ENCODE results near the gene STOML1. TPM values are rescaled to one million over a fixed set of nuclear protein-coding genes. Genes with fewer than 3 reads are reported as not detected.
"Not testable (repeated sequence)": the region's sequence is repeated elsewhere in the genome, so short reads cannot be mapped to it uniquely, and the experiment has no call there.

The STOML1 gene
- total RNA-seq, 1 donor from 2014 or later: 8.6 TPM

GRCh38 chr15:73981761-73982221 is 10.3 kb downstream of the STOML1 start:
- peaks cover 28% of the 10 kb centered on the region for H3K4me1 Mint-ChIP-seq (ENCODE audit: low read depth)
- intact Hi-C loops (cut with micrococcal nuclease): no loop called here
- DNase-seq (ENCODE audit: low spot score): no peak
- no peaks in the 10 kb centered on the region for H3K9me3 Mint-ChIP-seq
- peak overlapping the region; percentile 71 for H3K27ac Mint-ChIP-seq
- no peaks in the 10 kb centered on the region for H3K36me3 Mint-ChIP-seq (ENCODE audit: low read depth)
- peak overlapping the region; percentile 24 for H3K4me3 Mint-ChIP-seq (ENCODE audit: low read depth)
- peaks cover 3% of the 10 kb centered on the region for H3K27me3 Mint-ChIP-seq (ENCODE audit: low read depth)

GRCh38 chr15:73979636-73980035 is 12.5 kb downstream of the STOML1 start:
- H3K36me3 Mint-ChIP-seq (ENCODE audit: low read depth): no peaks in the 10 kb centered on the region
- DNase-seq (ENCODE audit: low spot score): no peak
- peaks cover 37% of the 10 kb centered on the region for H3K4me1 Mint-ChIP-seq (ENCODE audit: low read depth)
- H3K9me3 Mint-ChIP-seq: no peaks in the 10 kb centered on the region
- H3K27ac Mint-ChIP-seq: no peak overlapping the region
- H3K27me3 Mint-ChIP-seq (ENCODE audit: low read depth): peaks cover 6% of the 10 kb centered on the region
- no peak overlapping the region for H3K4me3 Mint-ChIP-seq (ENCODE audit: low read depth)
- intact Hi-C loops (cut with micrococcal nuclease): loop anchor here (5.0 kb wide), 1 partner anchor 68 kb away; no protein-coding TSS in a partner anchor

- peaks cover 41% of the 10 kb centered on the region for H3K4me1 Mint-ChIP-seq (ENCODE audit: low read depth)
- peaks cover 6% of the 10 kb centered on the region for H3K27me3 Mint-ChIP-seq (ENCODE audit: low read depth)
- intact Hi-C loops (cut with micrococcal nuclease): loop anchor here (5.0 kb wide), 1 partner anchor 68 kb away; no protein-coding TSS in a partner anchor
- no peaks in the 10 kb centered on the region for H3K9me3 Mint-ChIP-seq
- no peak overlapping the region for H3K4me3 Mint-ChIP-seq (ENCODE audit: low read depth)
- no peak for DNase-seq (ENCODE audit: low spot score)
- no peak overlapping the region for H3K27ac Mint-ChIP-seq
- H3K36me3 Mint-ChIP-seq (ENCODE audit: low read depth): no peaks in the 10 kb centered on the region
Observed at GRCh38 chr15:73978896-73979295, 13.2 kb downstream of the STOML1 start.

GRCh38 chr15:73975440-73976125 is 16.5 kb downstream of the STOML1 start:
- not testable (repeated sequence) for H3K36me3 Mint-ChIP-seq (ENCODE audit: low read depth); H3K27me3 Mint-ChIP-seq (ENCODE audit: low read depth); H3K9me3 Mint-ChIP-seq; H3K27ac Mint-ChIP-seq; H3K4me3 Mint-ChIP-seq (ENCODE audit: low read depth)
- intact Hi-C loops (cut with micrococcal nuclease): loop anchor here (5.0 kb wide), 1 partner anchor 72 kb away; no protein-coding TSS in a partner anchor
- DNase-seq (ENCODE audit: low spot score): peak; percentile 55
- peaks cover 29% of the 10 kb centered on the region for H3K4me1 Mint-ChIP-seq (ENCODE audit: low read depth)

GRCh38 chr15:73973683-73974200 is 18.4 kb downstream of the STOML1 start:
- not testable (repeated sequence) for H3K9me3 Mint-ChIP-seq; H3K36me3 Mint-ChIP-seq (ENCODE audit: low read depth); H3K4me3 Mint-ChIP-seq (ENCODE audit: low read depth); DNase-seq (ENCODE audit: low spot score); H3K27me3 Mint-ChIP-seq (ENCODE audit: low read depth); H3K27ac Mint-ChIP-seq
- intact Hi-C loops (cut with micrococcal nuclease): loop anchor here (2.0 to 5.0 kb wide), 2 partner anchors 23 to 154 kb away; no protein-coding TSS in a partner anchor
- H3K4me1 Mint-ChIP-seq (ENCODE audit: low read depth): peaks cover 29% of the 10 kb centered on the region

GRCh38 chr15:73972984-73973682 is 19.0 kb downstream of the STOML1 start:
- peaks cover 34% of the 10 kb centered on the region for H3K4me1 Mint-ChIP-seq (ENCODE audit: low read depth)
- no peak overlapping the region for H3K27ac Mint-ChIP-seq
- no peaks in the 10 kb centered on the region for H3K36me3 Mint-ChIP-seq (ENCODE audit: low read depth)
- H3K27me3 Mint-ChIP-seq (ENCODE audit: low read depth): peaks cover 6% of the 10 kb centered on the region
- no peaks in the 10 kb centered on the region for H3K9me3 Mint-ChIP-seq
- H3K4me3 Mint-ChIP-seq (ENCODE audit: low read depth): no peak overlapping the region
- intact Hi-C loops (cut with micrococcal nuclease): loop anchor here (2.0 to 5.0 kb wide), 2 partner anchors 24 to 154 kb away; no protein-coding TSS in a partner anchor
- DNase-seq (ENCODE audit: low spot score): peak; percentile 74

GRCh38 chr15:73969151-73969759 is 22.8 kb downstream of the STOML1 start:
- no peaks in the 10 kb centered on the region for H3K9me3 Mint-ChIP-seq
- no peak overlapping the region for H3K27ac Mint-ChIP-seq
- DNase-seq (ENCODE audit: low spot score): no peak
- H3K36me3 Mint-ChIP-seq (ENCODE audit: low read depth): no peaks in the 10 kb centered on the region
- H3K27me3 Mint-ChIP-seq (ENCODE audit: low read depth): no peaks in the 10 kb centered on the region
- peaks cover 42% of the 10 kb centered on the region for H3K4me1 Mint-ChIP-seq (ENCODE audit: low read depth)
- H3K4me3 Mint-ChIP-seq (ENCODE audit: low read depth): no peak overlapping the region
- intact Hi-C loops (cut with micrococcal nuclease): loop anchor here (5.0 kb wide), 1 partner anchor 38 kb away; no protein-coding TSS in a partner anchor

- H3K27ac Mint-ChIP-seq: no peak overlapping the region
- intact Hi-C loops (cut with micrococcal nuclease): loop anchor here (5.0 kb wide), 1 partner anchor 39 kb away; no protein-coding TSS in a partner anchor
Observed at GRCh38 chr15:73968461-73968860, 23.6 kb downstream of the STOML1 start.

GRCh38 chr15:73965758-73966113 is 26.4 kb downstream of the STOML1 start:
- DNase-seq (ENCODE audit: low spot score): no peak
- intact Hi-C loops (cut with micrococcal nuclease): loop anchor here (2.0 to 5.0 kb wide), 3 partner anchors 29 to 42 kb away; partner anchors contain the start of gene PML
- Mint-ChIP-seq H3K36me3 (ENCODE audit: low read depth) (no peaks in the 10 kb centered on the region), H3K27me3 (ENCODE audit: low read depth) (no peaks in the 10 kb centered on the region), H3K27ac (peak overlapping the region; percentile 78), H3K4me1 (ENCODE audit: low read depth) (peaks cover 35% of the 10 kb centered on the region), H3K4me3 (ENCODE audit: low read depth) (peak overlapping the region; percentile 22), H3K9me3 (no peaks in the 10 kb centered on the region)

More at GRCh38 chr15:73968461-73968860, 23.6 kb downstream of the STOML1 start:
- H3K27me3 Mint-ChIP-seq (ENCODE audit: low read depth): no peaks in the 10 kb centered on the region
- H3K36me3 Mint-ChIP-seq (ENCODE audit: low read depth): no peaks in the 10 kb centered on the region
- H3K4me1 Mint-ChIP-seq (ENCODE audit: low read depth): peaks cover 41% of the 10 kb centered on the region
- no peak overlapping the region for H3K4me3 Mint-ChIP-seq (ENCODE audit: low read depth)
- no peaks in the 10 kb centered on the region for H3K9me3 Mint-ChIP-seq
- no peak for DNase-seq (ENCODE audit: low spot score)

GRCh38 chr15:73965094-73965757 is 26.9 kb downstream of the STOML1 start:
- H3K4me3 Mint-ChIP-seq (ENCODE audit: low read depth): peak overlapping the region; percentile 72
- H3K27ac Mint-ChIP-seq: peak overlapping the region; percentile 80
- intact Hi-C loops (cut with micrococcal nuclease): loop anchor here (2.0 to 5.0 kb wide), 3 partner anchors 30 to 42 kb away; partner anchors contain the start of gene PML
- no peaks in the 10 kb centered on the region for H3K9me3 Mint-ChIP-seq
- H3K36me3 Mint-ChIP-seq (ENCODE audit: low read depth): no peaks in the 10 kb centered on the region
- no peaks in the 10 kb centered on the region for H3K27me3 Mint-ChIP-seq (ENCODE audit: low read depth)
- DNase-seq (ENCODE audit: low spot score): no peak
- peaks cover 35% of the 10 kb centered on the region for H3K4me1 Mint-ChIP-seq (ENCODE audit: low read depth)

GRCh38 chr15:73964736-73965093 is 27.4 kb downstream of the STOML1 start:
- DNase-seq (ENCODE audit: low spot score): peak; percentile 78
- Mint-ChIP-seq H3K36me3 (ENCODE audit: low read depth) (no peaks in the 10 kb centered on the region), H3K27ac (peak overlapping the region; percentile 80), H3K9me3 (no peaks in the 10 kb centered on the region), H3K27me3 (ENCODE audit: low read depth) (no peaks in the 10 kb centered on the region), H3K4me3 (ENCODE audit: low read depth) (peak overlapping the region; percentile 72), H3K4me1 (ENCODE audit: low read depth) (peaks cover 36% of the 10 kb centered on the region)
- intact Hi-C loops (cut with micrococcal nuclease): loop anchor here (1.0 to 5.0 kb wide), 5 partner anchors 13 to 67 kb away; partner anchors contain the start of gene PML

GRCh38 chr15:73962433-73962832 is 29.7 kb downstream of the STOML1 start:
- Mint-ChIP-seq H3K9me3 (no peaks in the 10 kb centered on the region), H3K27ac (no peak overlapping the region), H3K4me1 (ENCODE audit: low read depth) (peaks cover 45% of the 10 kb centered on the region), H3K27me3 (ENCODE audit: low read depth) (no peaks in the 10 kb centered on the region), H3K36me3 (ENCODE audit: low read depth) (no peaks in the 10 kb centered on the region), H3K4me3 (ENCODE audit: low read depth) (no peak overlapping the region)
- intact Hi-C loops (cut with micrococcal nuclease): no loop called here
- no peak for DNase-seq (ENCODE audit: low spot score)

Measured in activated T-helper 2 cell treated with anti-CD3 and anti-CD28 coated beads, Interferon-gamma antibody, Interleukin-2, Interleukin-4, amounts not matched to agents 10 μg/mL and 5 μg/mL and 100 μg/mL, durations not matched to agents 14 hours and 24 hours and 36 hours (primary cell).